ENCODE measurements around the gene ITIH5. TPM values are rescaled to one million over a fixed set of nuclear protein-coding genes. Genes with fewer than 3 reads are reported as not detected.

ITIH5 gene
- total and polyA plus RNA-seq, 2 of the 13 experiments (the other 11 are each of a cell fraction or from before 2014, with no cell fraction given), result 4.7 to 8.9 TPM

DNA sequence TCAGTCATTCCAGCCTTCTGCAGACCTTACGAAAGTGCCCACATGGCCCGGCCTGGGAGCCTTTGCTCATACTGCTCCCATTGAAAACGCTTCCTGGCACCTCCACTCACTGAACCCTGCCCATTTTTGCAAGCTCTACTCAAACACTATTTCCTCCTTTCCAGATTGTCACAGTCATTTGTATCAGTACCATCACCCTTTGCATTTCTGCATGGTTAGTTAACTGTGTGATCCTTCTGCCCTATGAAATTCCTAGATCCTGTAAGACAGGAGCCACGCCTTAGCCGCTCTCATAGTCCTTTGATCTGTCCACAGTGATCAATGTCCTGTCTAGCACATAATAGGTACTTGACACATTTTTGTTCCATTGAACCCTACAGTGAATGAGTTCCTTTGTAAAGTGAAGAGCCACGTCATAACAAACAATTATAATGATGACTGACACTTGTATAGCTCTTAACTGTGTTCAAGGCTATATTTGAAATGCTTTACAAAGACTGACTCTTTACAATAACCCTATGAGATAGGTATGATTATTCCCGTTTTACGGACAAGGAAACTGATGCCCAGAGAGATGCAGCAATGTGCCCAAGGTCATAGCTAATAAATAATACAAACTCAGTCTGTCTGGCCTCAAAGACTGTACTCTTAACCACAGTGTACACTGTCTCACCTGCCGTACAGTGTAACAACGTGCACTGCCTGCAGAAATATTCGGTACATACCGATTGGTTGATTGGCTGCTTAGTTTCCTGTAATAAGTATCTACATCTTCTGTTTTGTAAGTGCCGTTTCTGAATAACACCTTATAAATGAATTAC, 19.8 kb upstream of the ITIH5 start (continued):
- TF ChIP-seq SNAPC4 (CRISPR knock-in tag; IDR thresholded peaks at IDR 0.05), result no peak
- no peak for TF ChIP-seq ZNF557 (CRISPR knock-in tag; IDR thresholded peaks at IDR 0.05)
- no peak for TF ChIP-seq ZNF251 (CRISPR knock-in tag; IDR thresholded peaks at IDR 0.05)
- no peak for TF ChIP-seq ZNF546 (CRISPR knock-in tag; conservative IDR thresholded peaks at IDR 0.05)
- TF ChIP-seq ZC3H13 (CRISPR knock-in tag; IDR thresholded peaks at IDR 0.05), result no peak
- TF ChIP-seq ARNT (IDR thresholded peaks at IDR 0.05), result no peak
- TF ChIP-seq MBNL3 (CRISPR knock-in tag; conservative IDR thresholded peaks at IDR 0.05), result no peak
- TF ChIP-seq PHB2 (IDR thresholded peaks at IDR 0.05; ENCODE audit: partially characterized antibody), result no peak
- no peak for TF ChIP-seq ZNF263 (CRISPR knock-in tag; IDR thresholded peaks at IDR 0.05)
- TF ChIP-seq, protein P1, sequence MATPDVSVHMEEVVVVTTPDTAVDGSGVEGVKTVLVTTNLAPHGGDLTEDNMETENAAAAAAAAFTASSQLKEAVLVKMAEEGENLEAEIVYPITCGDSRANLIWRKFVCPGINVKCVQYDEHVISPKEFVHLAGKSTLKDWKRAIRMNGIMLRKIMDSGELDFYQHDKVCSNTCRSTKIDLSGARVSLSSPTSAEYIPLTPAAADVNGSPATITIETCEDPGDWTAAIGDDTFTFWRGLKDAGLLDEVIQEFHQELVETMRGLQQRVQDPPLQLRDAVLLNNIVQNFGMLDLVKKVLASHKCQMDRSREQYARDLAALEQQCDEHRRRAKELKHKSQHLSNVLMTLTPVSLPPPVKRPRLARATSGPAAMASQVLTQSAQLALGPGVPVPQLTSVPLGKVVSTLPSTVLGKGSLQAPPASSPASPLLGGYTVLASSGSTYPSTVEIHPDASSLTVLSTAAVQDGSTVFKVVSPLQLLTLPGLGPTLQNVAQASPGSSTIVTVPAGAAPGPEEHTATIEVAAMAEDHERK (CRISPR knock-in tag; IDR thresholded peaks at IDR 0.05; ENCODE audit: low read depth), result 0 out of 2 replicates have a peak, but pooled peaks have one; percentile 31
- no peak for TF ChIP-seq ZNF382 (CRISPR knock-in tag; IDR thresholded peaks at IDR 0.05; ENCODE audit: borderline replicate concordance)
- TF ChIP-seq, protein P2, sequence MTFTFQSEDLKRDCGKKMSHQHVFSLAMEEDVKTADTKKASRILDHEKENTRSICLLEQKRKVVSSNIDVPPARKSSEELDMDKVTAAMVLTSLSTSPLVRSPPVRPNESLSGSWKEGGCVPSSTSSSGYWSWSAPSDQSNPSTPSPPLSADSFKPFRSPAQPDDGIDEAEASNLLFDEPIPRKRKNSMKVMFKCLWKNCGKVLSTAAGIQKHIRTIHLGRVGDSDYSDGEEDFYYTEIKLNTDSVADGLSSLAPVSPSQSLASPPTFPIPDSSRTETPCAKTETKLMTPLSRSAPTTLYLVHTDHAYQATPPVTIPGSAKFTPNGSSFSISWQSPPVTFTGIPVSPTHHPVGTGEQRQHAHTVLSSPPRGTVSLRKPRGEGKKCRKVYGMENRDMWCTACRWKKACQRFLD (CRISPR knock-in tag; IDR thresholded peaks at IDR 0.05; ENCODE audit: borderline replicate concordance), result no peak
- TF ChIP-seq NR2F1 (CRISPR knock-in tag; IDR thresholded peaks at IDR 0.05), result peak in 1 of 2 experiments; percentile 94; a peak in 2 of 4 replicates
- no peak for TF ChIP-seq KLF6 (CRISPR knock-in tag; IDR thresholded peaks at IDR 0.05)
- peak; percentile 100 for TF ChIP-seq SOX13 (IDR thresholded peaks at IDR 0.05)
- TF ChIP-seq SOX13 (CRISPR knock-in tag; conservative IDR thresholded peaks at IDR 0.05 in 1 of 2, IDR thresholded peaks at IDR 0.05 in 1 of 2), result peak in 1 of 2 experiments; percentile 100; a peak in 2 of 4 replicates
- no peak for TF ChIP-seq HNRNPK (IDR thresholded peaks at IDR 0.05; ENCODE audit: low read depth, low read length, poor library complexity, severe bottlenecking)
- no peak for TF ChIP-seq NR0B2 (CRISPR knock-in tag; IDR thresholded peaks at IDR 0.05)
- TF ChIP-seq ZNF629 (CRISPR knock-in tag; conservative IDR thresholded peaks at IDR 0.05), result peak; percentile 98
- peak; percentile 93 for TF ChIP-seq CREB1 (IDR thresholded peaks at IDR 0.05)
- peak; percentile 94 for TF ChIP-seq CREB1 (CRISPR knock-in tag; IDR thresholded peaks at IDR 0.05)
- peak; percentile 100 for TF ChIP-seq TBX3 (IDR thresholded peaks at IDR 0.05; ENCODE audit: borderline replicate concordance)
